ENCODE measurements around the gene VASH1. TPM values are rescaled to one million over a fixed set of nuclear protein-coding genes. Genes with fewer than 3 reads are reported as not detected.

VASH1 gene
- polyA plus RNA-seq, 1 experiment: 5.0 TPM

DNA sequence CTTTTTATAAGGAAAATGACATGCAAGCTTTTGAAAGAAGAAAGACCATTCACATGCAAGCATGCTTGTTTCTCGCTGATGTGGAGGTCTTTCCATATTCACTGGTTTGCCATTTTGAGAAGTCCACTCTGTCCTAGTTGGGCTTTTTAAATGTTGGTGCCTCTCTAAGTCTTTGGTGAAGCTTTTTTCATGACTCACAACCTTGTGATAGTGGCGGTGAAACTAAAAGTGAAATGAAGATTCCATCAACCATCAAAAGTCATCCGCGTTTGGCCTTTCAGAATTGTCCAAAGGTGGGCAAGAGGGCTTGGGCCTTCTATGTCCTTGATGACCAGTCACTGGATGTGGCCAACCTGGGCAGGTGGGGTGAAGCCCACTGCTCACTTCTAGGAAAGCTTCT lies 69.3 kb downstream of the VASH1 start:
- CTCF ChIA-PET: no interaction called here

DNA sequence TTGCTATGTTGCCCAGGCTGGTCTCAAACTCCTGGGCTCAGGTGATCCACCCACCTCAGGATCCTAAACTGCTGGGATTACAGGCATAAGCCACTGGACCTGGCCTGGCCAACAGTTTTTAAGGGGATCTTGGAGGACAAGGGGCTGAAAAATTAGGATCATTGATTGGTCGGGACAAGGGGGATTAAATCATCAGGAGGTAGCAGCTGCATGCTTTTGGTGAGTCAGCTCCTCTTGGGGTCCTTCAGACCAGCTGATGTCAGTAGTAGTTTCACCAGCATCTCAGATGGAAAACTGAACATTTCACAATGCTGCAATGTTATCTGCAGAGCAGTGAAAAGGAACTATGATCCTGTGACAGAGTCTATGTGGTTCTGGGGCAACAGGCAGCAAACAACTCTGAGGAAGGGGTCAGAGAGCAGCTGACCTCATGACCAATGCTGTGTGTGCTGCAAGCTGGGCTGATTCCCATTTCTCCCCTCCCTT lies 71.3 kb downstream of the VASH1 start:
- ChIA-PET POLR2A (interaction anchor here (0.6 kb wide), 1 partner anchor 59 kb away, joined by 3 read pairs; no protein-coding TSS in a partner anchor), CTCF (interaction anchor here (1.9 kb wide), 1 partner anchor 123 kb away, joined by 5 read pairs; no protein-coding TSS in a partner anchor)
- Histone ChIP-seq H3K9me3 (ENCODE audit: control insufficient read depth, insufficient read depth, low read length) (no peaks in the 10 kb centered on the region), H3K4me3 (ENCODE audit: low read depth, low read length) (no peak overlapping the region), H3K27me3 (ENCODE audit: control insufficient read depth, insufficient read depth, low read length) (peaks cover 33% of the 10 kb centered on the region), H3K27ac (ENCODE audit: low read depth, low read length) (no peak overlapping the region)
- DNase-seq (ENCODE audit: low read depth, low spot score): no peak
- TF ChIP-seq, protein P1, sequence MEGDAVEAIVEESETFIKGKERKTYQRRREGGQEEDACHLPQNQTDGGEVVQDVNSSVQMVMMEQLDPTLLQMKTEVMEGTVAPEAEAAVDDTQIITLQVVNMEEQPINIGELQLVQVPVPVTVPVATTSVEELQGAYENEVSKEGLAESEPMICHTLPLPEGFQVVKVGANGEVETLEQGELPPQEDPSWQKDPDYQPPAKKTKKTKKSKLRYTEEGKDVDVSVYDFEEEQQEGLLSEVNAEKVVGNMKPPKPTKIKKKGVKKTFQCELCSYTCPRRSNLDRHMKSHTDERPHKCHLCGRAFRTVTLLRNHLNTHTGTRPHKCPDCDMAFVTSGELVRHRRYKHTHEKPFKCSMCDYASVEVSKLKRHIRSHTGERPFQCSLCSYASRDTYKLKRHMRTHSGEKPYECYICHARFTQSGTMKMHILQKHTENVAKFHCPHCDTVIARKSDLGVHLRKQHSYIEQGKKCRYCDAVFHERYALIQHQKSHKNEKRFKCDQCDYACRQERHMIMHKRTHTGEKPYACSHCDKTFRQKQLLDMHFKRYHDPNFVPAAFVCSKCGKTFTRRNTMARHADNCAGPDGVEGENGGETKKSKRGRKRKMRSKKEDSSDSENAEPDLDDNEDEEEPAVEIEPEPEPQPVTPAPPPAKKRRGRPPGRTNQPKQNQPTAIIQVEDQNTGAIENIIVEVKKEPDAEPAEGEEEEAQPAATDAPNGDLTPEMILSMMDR (IDR thresholded peaks at IDR 0.05; ENCODE audit: low read depth, low read length): no peak

More for the DNA sequence above, 69.3 kb downstream of the VASH1 start:
- no peak for DNase-seq (ENCODE audit: low read depth, low spot score)
- Histone ChIP-seq H3K27me3 (ENCODE audit: control insufficient read depth, insufficient read depth, low read length) (peaks cover 35% of the 10 kb centered on the region), H3K27ac (ENCODE audit: low read depth, low read length) (no peak overlapping the region), H3K9me3 (ENCODE audit: control insufficient read depth, insufficient read depth, low read length) (no peaks in the 10 kb centered on the region), H3K4me3 (ENCODE audit: low read depth, low read length) (no peak overlapping the region)
- POLR2A ChIA-PET: no interaction called here
- TF ChIP-seq, protein P1 (IDR thresholded peaks at IDR 0.05; ENCODE audit: low read depth, low read length): no peak

Other genes starting within 250 kb of the VASH1 start
- gene ANGEL1, start 51.4 kb downstream of the VASH1 start, polyA plus RNA-seq (2011; rRNA removed): 12.8 and 13.1 TPM in 2 replicates
- not detected in 2 replicates for gene LRRC74A, start 64.9 kb downstream of the VASH1 start, polyA plus RNA-seq (2011; rRNA removed)

Data from AG04450 (cell line).